Ramos (cell line): Measurements from ENCODE around the gene SLC35G6.
"Not testable (repeated sequence)": the region's sequence is repeated elsewhere in the genome, so short reads cannot be mapped to it uniquely, and the experiment has no call there.

Experiments
- in situ Hi-C: fragments of 300-500 bp; cut with MboI; formaldehyde crosslinking; loops from one replicate; pipeline ENCODE4 v1.14.3; 2022; ENCODE audit warnings: low sequenced_read_pairs; ENCODE audit not compliant: unreplicated experiment

The SLC35G6 gene

DNA sequence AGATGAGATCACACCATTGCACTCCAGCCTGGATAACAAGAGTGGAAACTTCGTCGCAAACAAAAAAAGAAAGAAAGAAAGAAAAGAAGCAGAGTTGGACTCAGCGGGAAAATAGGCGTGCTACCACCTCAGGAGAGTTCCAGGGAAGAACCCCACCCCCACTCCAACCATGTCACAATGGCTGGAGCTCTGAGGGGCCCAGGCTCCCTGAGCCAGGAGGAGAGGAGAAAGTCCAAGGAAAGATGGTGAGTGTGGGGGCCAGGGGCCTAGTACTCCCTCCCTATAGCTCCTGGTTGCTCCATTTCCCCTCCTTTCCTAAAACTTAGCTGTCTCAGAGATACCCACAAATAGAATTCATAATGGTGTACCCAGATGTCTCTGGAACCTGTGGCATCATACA is at the start of gene SLC35G6:
TSS of gene SLC35G6 (plus strand) at position 172 of the 400 bp plus-strand sequence. CDS start at position 243, 71 bp downstream.
- in situ Hi-C loops, result not testable (repeated sequence)

- in situ Hi-C loops, result no loop called here
These were observed 49.0 kb upstream of the SLC35G6 start for GRCh38 chr17:7432296-7432695.

DNA sequence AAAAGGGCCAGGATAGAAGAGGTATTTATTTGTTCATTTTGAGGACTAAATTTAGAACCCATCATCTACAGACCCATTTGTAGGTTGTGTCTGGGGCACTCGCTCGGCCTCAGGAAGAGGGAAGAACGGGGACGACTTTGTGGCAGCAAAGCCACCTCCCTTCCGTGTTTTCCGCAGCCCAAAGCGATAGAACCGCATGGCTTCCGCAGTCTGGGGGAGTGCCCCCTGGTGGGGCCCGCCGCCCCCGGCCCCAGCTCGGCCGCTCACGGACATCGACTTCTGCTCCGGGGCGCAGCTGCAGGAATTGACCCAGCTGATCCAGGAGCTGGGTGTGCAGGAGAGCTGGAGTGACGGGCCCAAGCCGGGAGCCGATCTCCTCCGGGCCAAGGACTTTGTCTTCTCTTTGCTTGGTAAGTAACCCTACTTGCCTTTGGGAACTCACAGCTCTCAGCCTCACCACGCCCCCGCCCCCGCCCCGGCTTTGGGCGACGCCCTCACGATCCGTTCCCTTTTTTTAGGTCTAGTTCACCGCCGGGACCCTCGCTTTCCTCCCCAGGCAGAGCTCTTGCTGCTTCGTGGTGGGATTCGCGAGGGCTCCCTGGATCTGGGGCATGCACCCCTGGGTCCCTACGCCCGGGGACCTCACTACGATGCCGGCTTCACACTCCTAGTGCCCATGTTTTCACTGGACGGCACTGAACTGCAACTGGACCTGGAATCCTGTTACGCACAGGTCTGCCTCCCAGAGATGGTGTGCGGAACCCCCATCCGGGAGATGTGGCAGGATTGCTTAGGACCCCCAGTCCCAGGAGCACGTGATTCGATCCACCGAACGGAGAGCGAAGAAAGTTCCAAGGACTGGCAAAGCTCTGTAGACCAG is 45.3 kb upstream of the SLC35G6 start:
- in situ Hi-C loops, result no loop called here

- in situ Hi-C loops, result no loop called here
These were observed 44.5 kb upstream of the SLC35G6 start for GRCh38 chr17:7436556-7437368.

GRCh38 chr17:7437369-7437863 is 43.8 kb upstream of the SLC35G6 start:
- in situ Hi-C loops, result no loop called here

DNA sequence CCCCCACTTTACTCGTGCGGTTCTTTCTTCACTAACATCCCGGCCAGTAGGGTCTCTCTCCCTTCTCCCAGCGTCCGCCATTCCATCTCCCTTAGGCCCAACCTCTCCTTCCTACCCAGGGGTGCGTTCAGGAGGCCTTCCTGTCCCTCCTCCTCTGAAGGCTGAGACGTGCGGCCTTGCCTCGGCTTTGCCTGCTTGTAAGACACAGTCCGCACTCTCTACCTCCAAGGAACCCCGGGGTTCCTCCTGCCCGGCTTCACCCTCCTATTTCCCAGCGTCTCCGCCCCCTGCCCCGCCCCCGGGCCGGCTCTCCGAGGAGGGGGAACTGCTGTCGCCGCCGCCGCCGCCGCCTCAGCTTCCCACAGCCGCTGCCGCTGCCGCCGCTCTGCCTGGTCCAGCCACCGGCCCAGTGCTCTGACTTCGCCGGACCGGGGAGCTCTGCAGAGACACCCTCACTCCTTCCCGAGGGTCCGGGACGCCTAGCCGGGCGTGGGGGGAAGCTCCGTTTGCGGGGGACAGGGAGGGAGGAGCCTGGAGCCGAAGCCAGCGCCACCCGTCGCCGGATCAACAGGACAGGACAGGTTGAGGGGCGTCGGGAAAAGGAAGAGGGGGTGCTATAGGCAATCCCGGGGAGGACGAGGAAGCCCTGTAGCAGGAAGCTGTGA is 43.2 kb upstream of the SLC35G6 start:
- in situ Hi-C loops, result no loop called here

GRCh38 chr17:7438656-7439460 is 42.4 kb upstream of the SLC35G6 start:
- in situ Hi-C loops, result no loop called here

GRCh38 chr17:7439462-7440112 is 41.7 kb upstream of the SLC35G6 start, which contains the start of gene FGF11:
Gene FGF11 (plus strand): TSS chr17:7439512. CDS start chr17:7439621, 109 bp downstream.
- in situ Hi-C loops, result no loop called here

- in situ Hi-C loops, result no loop called here
These were observed 41.0 kb upstream of the SLC35G6 start for GRCh38 chr17:7440113-7440833.

DNA sequence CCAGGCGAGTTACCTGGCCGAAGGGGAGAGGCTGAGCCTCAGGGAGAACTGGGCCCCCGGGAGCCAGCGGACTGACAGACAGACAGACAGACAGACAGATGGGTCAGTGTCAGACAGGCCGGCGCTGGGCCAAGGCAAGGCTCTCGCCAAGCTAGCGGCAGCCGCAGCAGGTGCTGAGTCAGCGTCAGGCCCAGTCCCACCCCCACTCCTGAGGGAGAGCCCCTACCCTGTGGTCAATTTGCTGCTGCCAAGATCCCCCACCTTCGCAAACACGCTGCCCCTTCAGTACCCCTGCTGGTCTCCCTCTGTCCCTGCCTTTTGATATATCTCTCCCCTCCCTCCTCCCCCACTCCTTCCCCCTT is 40.4 kb upstream of the SLC35G6 start:
- in situ Hi-C loops, result no loop called here

- in situ Hi-C loops, result no loop called here
These were observed 40.0 kb upstream of the SLC35G6 start for GRCh38 chr17:7441266-7441665.

GRCh38 chr17:7442142-7442541 is 39.1 kb upstream of the SLC35G6 start:
- in situ Hi-C loops, result no loop called here

DNA sequence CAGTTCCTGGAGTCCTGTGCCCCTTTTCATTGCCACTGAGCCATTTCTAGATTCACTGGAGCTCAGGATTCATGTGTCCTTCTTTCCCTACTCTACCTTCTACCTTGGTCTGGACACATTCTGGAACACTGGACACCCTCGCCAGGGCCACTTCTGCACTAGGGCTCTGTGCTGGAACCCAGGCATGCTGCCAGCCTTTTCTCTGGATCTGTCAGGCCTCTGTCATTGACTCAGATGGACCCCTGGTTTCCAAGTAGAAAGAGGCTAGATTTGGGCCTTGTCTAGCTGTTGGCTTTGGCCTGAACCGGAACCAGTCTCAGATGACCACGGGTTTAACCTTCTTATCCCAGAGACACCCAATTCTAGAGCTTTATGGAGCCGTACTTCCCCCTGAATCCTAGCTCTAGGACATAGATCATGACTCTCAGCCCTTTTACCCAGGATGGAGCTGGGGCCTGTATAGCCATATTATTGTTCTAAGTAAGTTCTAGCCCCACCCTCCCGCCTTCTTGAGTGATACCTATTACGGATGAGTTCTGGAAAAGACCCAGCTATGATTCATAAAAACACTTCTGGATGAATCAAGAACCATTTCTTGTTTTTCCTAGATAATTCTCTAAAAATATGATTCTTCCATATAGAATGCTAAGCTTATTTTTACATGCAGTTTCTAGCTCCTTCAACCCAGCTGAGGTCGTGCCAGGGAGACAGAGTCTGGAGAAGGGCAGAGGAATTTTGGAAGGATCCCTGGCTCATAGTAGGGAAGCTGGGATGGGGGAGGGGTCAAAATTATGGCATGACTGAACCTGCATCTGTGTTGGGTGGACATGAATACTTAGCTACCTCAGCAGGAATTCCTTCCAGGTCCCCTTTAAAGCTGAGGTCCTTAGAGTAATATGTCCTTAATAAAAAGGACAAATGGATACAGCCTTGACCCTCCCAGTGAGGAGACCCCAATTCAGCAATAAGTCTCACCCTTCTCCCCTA is 37.5 kb upstream of the SLC35G6 start:
- in situ Hi-C loops, result no loop called here

DNA sequence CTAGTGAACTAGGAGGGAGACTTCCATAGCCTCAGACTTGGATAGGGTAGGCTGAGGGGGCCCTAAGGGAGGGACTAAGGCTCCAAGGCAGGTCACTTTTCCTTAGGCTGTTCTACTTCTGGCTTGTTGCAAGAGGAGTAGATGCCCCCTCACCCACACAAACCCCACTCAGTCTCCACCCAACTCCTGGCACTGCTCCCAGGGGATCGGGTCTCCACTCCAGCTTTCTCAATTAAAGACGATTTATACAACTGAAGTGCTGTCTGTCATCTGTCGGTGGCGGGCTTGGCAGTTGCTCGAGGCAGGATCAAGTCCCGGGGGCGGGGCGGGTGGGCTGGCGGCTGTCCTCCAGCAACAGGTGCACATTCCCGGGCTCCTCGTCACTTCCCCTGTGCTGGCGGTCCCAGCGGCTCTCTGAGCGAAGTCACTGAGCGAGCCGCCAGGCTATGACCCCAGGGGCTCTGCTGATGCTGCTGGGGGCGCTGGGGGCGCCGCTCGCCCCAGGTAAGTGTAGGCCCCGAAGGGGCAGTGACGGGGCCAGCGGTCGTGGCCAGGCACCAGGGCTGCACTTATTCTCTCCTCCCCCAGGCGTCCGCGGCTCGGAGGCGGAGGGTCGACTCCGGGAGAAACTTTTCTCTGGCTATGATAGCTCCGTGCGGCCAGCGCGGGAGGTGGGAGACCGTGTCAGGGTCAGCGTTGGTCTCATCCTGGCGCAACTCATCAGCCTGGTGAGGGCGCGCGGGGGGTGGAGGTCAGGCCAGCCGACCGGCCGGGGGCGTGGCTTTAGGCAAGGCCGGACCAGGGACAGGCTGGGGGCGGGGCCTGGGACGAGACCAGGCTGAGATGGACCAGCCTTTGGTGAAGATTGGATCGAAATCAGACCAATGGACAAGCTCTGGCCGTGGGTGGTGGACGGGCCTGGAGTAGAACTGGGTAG is 36.3 kb upstream of the SLC35G6 start, which contains the start of gene CHRNB1:
TSS of gene CHRNB1 (plus strand) at position 380 of the 937 bp plus-strand sequence. CDS start at position 447, 67 bp downstream.
- in situ Hi-C loops, result no loop called here

DNA sequence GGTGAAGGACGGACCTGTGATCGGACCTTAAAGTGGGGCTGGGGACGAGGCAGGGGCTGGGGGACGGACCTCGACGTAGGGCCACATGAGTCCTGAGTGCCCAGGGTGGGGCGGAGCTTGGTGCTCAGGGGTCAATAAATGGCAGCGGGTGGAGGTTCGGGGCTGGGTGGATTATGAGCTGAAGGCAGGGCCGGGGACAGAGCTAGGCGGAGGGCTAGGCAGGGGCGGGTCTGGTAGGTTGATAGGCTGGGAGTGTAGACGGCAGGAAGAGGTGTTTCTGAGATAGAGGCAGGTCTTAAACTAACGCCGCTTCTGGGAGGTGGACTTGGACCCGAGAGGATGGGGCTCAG is 35.7 kb upstream of the SLC35G6 start:
- in situ Hi-C loops, result no loop called here

DNA sequence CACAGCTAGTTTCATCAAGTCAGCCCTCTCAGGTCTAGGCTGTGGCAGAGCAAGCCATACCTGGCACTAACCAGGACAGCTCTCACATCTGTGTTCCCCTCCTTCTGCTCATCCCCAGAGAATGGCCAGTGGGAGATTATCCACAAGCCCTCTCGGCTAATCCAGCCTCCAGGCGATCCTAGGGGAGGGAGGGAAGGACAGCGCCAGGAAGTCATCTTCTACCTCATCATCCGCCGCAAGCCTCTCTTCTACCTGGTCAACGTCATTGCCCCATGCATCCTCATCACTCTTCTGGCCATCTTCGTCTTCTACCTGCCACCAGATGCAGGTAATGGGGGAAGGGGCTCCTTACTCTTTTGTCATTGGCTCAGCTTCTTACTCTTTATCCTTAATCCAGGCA is 32.8 kb upstream of the SLC35G6 start:
- in situ Hi-C loops, result no loop called here
